Measurements from ENCODE around the gene UNC5A. TPM values are rescaled to one million over a fixed set of nuclear protein-coding genes. Genes with fewer than 3 reads are reported as not detected.

Gene UNC5A
- total RNA-seq, 1 experiment from 2014 or later = 10.1 TPM

GRCh38 chr5:176849611-176850227, 39.4 kb downstream of the UNC5A start:
- Histone ChIP-seq H3K9ac (ENCODE audit: low read length) (no peak overlapping the region), H2AFZ (ENCODE audit: low read depth, low read length, poor library complexity, severe bottlenecking) (no peak overlapping the region), H3K4me1 (ENCODE audit: control insufficient read depth in 1 of 2, insufficient read depth in 2 of 2, low read length in 2 of 2) (no peaks in the 10 kb centered on the region), H4K20me1 (ENCODE audit: insufficient read depth) (no peaks in the 10 kb centered on the region), H3K27me3 (ENCODE audit: insufficient read depth, low read length) (no peaks in the 10 kb centered on the region), H3K4me2 (ENCODE audit: low read length) (no peak overlapping the region), H3K4me3 (replicated peaks in 1 of 2; ENCODE audit: low read depth in 1 of 2, low read length in 2 of 2) (no peak overlapping the region), H3K79me2 (ENCODE audit: insufficient read depth, low read length) (no peaks in the 10 kb centered on the region), H3K27ac (ENCODE audit: low read depth, low read length) (no peak overlapping the region), H3K9me2 (ENCODE audit: insufficient read depth) (no peaks in the 10 kb centered on the region), H3K36me3 (ENCODE audit: control insufficient read depth in 1 of 2, insufficient read depth in 2 of 2, low read length in 2 of 2) (no peaks in the 10 kb centered on the region), H3K9me3 (ENCODE audit: control insufficient read depth in 1 of 2, insufficient read depth in 1 of 2, low read depth in 1 of 2, low read length in 2 of 2) (no peaks in the 10 kb centered on the region)
- ATAC-seq = no peak
- intact Hi-C loops (cut with micrococcal nuclease) = no loop called here
- no peak for DNase-seq (ENCODE audit: low read depth, low spot score)
- BruUV-seq (replicated peaks) = no TSS peak
- no peak for TF ChIP-seq CEBPB (IDR thresholded peaks at IDR 0.05; ENCODE audit: low read depth)
- TF ChIP-seq SIN3A (IDR thresholded peaks at IDR 0.05; ENCODE audit: low read depth) = no peak
- no peak for TF ChIP-seq ELF1 (IDR thresholded peaks at IDR 0.05; ENCODE audit: borderline replicate concordance, low read depth)
- TF ChIP-seq TCF7L2 (IDR thresholded peaks at IDR 0.05; ENCODE audit: borderline replicate concordance, extremely low read depth, insufficient read depth, insufficient read length) = no peak
- TF ChIP-seq YY1 (IDR thresholded peaks at IDR 0.05; ENCODE audit: extremely low read depth, insufficient replicate concordance, low read depth, low read length) = no peak
- TF ChIP-seq POLR2AphosphoS5 (IDR thresholded peaks at IDR 0.05; ENCODE audit: low read depth, low read length) = no peak
- TF ChIP-seq SP1 (IDR thresholded peaks at IDR 0.05; ENCODE audit: low read depth) = no peak
- TF ChIP-seq EZH2phosphoT487 (IDR thresholded peaks at IDR 0.05; ENCODE audit: borderline replicate concordance) = no peak
- TF ChIP-seq POLR2A (IDR thresholded peaks at IDR 0.05; ENCODE audit: borderline replicate concordance, extremely low read depth, insufficient read depth, insufficient read length) = no peak
- TF ChIP-seq CBX3 (IDR thresholded peaks at IDR 0.05; ENCODE audit: low read depth) = no peak
- no peak for TF ChIP-seq EGR1 (IDR thresholded peaks at IDR 0.05; ENCODE audit: low read depth)
- TF ChIP-seq MAX (IDR thresholded peaks at IDR 0.05) = no peak
- TF ChIP-seq REST (IDR thresholded peaks at IDR 0.05; ENCODE audit: low read depth) = no peak
- RAD21 ChIA-PET (ENCODE audit: low non-redundant PET in 1 of 2, low total read pairs in 2 of 2, uncharacterized antibody in 2 of 2, unreplicated experiment in 2 of 2) = no interaction called here
- CTCF ChIA-PET = no interaction called here
- POLR2A ChIA-PET = no interaction called here
